K562 (cell line): ENCODE data around the gene SARS1. TPM values are rescaled to one million over a fixed set of nuclear protein-coding genes. Genes with fewer than 3 reads are reported as not detected.

Experiments used
- BDP1 ChIP-seq: IDR thresholded peaks from 3 replicates; pipeline ENCODE4 v1.6.1; 2011; ENCODE audit not compliant: insufficient read length, insufficient read depth
- HLTF ChIP-seq: fragments of 450-650 bp; IDR thresholded peaks from 2 replicates; pipeline ENCODE4 v1.6.1; 2016
- KDM4B ChIP-seq, 2 experiments: fragments of 450-650 bp in 1 of 2; sonication (generic) in 1 of 2; IDR thresholded peaks; 2 replicates each; pipeline ENCODE4 v1.6.1; 2016 to 2017; ENCODE audit warnings: borderline replicate concordance in 2 of 2, antibody characterized with exemption in 1 of 2, low read depth in 1 of 2, mild to moderate bottlenecking in 1 of 2
- MYNN ChIP-seq, 2 experiments: sonication (generic); formaldehyde crosslinking in 1 of 2; IDR thresholded peaks; 2 replicates each; pipeline versions ENCODE4 v1.5.0 to v1.6.1; 2016 to 2020; ENCODE audit warnings: antibody characterized with exemption in 1 of 2, missing genetic modification reagents in 1 of 2
- NFE2 ChIP-seq: IDR thresholded peaks from 2 replicates; pipeline ENCODE4 v1.6.1; 2014; ENCODE audit warnings: antibody characterized with exemption, low read depth
- RFX7 ChIP-seq: fragments of 250-450 bp; sonication (Bioruptor Pico); IDR thresholded peaks from 2 replicates; pipeline ENCODE4 v1.5.1; 2021; ENCODE audit warnings: mild to moderate bottlenecking
- SRSF3 ChIP-seq: fragments of 200-400 bp; formaldehyde crosslinking; IDR thresholded peaks from 2 replicates; pipeline ENCODE4 v1.6.1; 2016; ENCODE audit warnings: mild to moderate bottlenecking, low read length, moderate library complexity; ENCODE audit not compliant: insufficient read depth
- ZNF431 ChIP-seq: sonication (generic); formaldehyde crosslinking; IDR thresholded peaks from 2 replicates; pipeline ENCODE4 v1.8.0; 2022; ENCODE audit warnings: mild to moderate bottlenecking, missing genetic modification reagents
- ZNF57 ChIP-seq: fragments of 450-650 bp; formaldehyde crosslinking; IDR thresholded peaks from 2 replicates; pipeline ENCODE4 v1.4.0; 2020; ENCODE audit warnings: mild to moderate bottlenecking, moderate library complexity
- ZNF584 ChIP-seq: fragments of 200-800 bp; sonication (Bioruptor generic); IDR thresholded peaks from 2 replicates; pipeline ENCODE4 v1.6.1; 2016; ENCODE audit warnings: low read depth, mild to moderate bottlenecking, missing genetic modification characterization, missing compliant biosample characterization
- polyA plus RNA-seq, 8 experiments: library from polyadenylated mRNA; depleted of rRNA in 4 of 8; stranded (reverse) in 5 of 8; unstranded in 3 of 8; fragments of >200 nt; fragmentation: Nextera tagmentation in 2 of 8; fragmentation: Illumina TruSeq in 1 of 8; extraction: Ambion mirVana in 2 of 8; extraction: Trizol in 1 of 8; gene quantifications; 2 replicates each; pipeline versions ENCODE4 v1.2.1 to v1.2.3, GENCODE V29; 2011 to 2014; ENCODE audit warnings: inconsistent platforms in 1 of 8, missing spikeins in 1 of 8
- total RNA-seq, 7 experiments: library from RNA; depleted of rRNA in 6 of 7; stranded (reverse); fragments of >200 nt in 6 of 7; fragmentation: Illumina TruSeq in 2 of 7; extraction: Trizol in 2 of 7; gene quantifications; 2 replicates each; pipeline versions ENCODE4 v1.2.1 to v1.2.3, GENCODE V29; 2011 to 2021; ENCODE audit warnings: low replicate concordance in 1 of 7
- TF ChIP-seq, protein P1 (sequence below): sonication (generic); formaldehyde crosslinking; IDR thresholded peaks from 2 replicates; pipeline ENCODE4 v1.8.0; 2023; ENCODE audit warnings: missing genetic modification reagents, mild to moderate bottlenecking, borderline replicate concordance
- TF ChIP-seq, protein P2 (sequence below): sonication (generic); formaldehyde crosslinking; IDR thresholded peaks from 2 replicates; pipeline ENCODE4 v1.8.0; 2022; ENCODE audit warnings: mild to moderate bottlenecking, missing genetic modification reagents, borderline replicate concordance
- TF ChIP-seq, protein P3 (sequence below): conservative IDR thresholded peaks from 2 replicates; pipeline ENCODE4 v1.6.1; 2011; ENCODE audit warnings: low read depth, mild to moderate bottlenecking, low read length; ENCODE audit not compliant: control insufficient read depth
- TF ChIP-seq, protein P4 (sequence below): sonication (generic); formaldehyde crosslinking; IDR thresholded peaks from 2 replicates; pipeline ENCODE4 v1.8.0; 2022; ENCODE audit warnings: missing genetic modification reagents, mild to moderate bottlenecking, moderate library complexity, borderline replicate concordance
- TF ChIP-seq, protein P5 (sequence below), 2 experiments: fragments of 450-650 bp in 1 of 2; sonication (generic) in 1 of 2; formaldehyde crosslinking in 1 of 2; IDR thresholded peaks in 1 of 2; conservative IDR thresholded peaks in 1 of 2; 2 replicates each; pipeline versions ENCODE4 v1.6.1 to v1.8.1; 2016 to 2023; ENCODE audit warnings: mild to moderate bottlenecking in 2 of 2, moderate library complexity in 2 of 2, inconsistent platforms in 1 of 2, missing genetic modification reagents in 1 of 2

The SARS1 gene
- total and polyA plus RNA-seq, 9 of the 15 experiments (the other 6 are each of a cell fraction or from before 2014, with no cell fraction given): 221 to 623 (median 254) TPM

DNA sequence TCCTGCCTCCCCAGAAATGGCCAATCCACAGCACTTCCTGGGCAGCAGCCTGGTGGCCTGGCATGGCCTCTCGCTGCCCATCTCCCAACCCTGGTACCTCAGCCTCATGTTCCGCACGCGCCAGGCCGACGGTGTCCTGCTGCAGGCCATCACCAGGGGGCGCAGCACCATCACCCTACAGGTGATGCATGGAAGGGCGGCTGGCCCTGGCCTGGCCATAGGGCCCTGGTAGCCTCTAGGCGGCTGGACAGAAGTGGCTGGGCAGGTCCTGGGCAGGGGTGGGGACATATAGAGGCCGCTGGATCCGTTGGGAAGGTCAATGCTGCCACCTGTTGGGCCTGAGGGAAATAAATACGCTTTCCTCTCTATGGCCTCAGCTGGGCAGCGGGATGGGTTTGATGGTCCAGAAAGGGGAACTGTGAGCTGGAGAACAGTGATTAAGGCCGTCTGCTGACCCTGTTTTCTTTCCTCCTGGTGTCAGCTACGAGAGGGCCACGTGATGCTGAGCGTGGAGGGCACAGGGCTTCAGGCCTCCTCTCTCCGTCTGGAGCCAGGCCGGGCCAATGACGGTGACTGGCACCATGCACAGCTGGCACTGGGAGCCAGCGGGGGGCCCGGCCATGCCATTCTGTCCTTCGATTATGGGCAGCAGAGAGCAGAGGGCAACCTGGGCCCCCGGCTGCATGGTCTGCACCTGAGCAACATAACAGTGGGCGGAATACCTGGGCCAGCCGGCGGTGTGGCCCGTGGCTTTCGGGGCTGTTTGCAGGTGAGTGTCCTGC lies 50.1 kb downstream of the SARS1 start (continued):
- TF ChIP-seq, protein P1, sequence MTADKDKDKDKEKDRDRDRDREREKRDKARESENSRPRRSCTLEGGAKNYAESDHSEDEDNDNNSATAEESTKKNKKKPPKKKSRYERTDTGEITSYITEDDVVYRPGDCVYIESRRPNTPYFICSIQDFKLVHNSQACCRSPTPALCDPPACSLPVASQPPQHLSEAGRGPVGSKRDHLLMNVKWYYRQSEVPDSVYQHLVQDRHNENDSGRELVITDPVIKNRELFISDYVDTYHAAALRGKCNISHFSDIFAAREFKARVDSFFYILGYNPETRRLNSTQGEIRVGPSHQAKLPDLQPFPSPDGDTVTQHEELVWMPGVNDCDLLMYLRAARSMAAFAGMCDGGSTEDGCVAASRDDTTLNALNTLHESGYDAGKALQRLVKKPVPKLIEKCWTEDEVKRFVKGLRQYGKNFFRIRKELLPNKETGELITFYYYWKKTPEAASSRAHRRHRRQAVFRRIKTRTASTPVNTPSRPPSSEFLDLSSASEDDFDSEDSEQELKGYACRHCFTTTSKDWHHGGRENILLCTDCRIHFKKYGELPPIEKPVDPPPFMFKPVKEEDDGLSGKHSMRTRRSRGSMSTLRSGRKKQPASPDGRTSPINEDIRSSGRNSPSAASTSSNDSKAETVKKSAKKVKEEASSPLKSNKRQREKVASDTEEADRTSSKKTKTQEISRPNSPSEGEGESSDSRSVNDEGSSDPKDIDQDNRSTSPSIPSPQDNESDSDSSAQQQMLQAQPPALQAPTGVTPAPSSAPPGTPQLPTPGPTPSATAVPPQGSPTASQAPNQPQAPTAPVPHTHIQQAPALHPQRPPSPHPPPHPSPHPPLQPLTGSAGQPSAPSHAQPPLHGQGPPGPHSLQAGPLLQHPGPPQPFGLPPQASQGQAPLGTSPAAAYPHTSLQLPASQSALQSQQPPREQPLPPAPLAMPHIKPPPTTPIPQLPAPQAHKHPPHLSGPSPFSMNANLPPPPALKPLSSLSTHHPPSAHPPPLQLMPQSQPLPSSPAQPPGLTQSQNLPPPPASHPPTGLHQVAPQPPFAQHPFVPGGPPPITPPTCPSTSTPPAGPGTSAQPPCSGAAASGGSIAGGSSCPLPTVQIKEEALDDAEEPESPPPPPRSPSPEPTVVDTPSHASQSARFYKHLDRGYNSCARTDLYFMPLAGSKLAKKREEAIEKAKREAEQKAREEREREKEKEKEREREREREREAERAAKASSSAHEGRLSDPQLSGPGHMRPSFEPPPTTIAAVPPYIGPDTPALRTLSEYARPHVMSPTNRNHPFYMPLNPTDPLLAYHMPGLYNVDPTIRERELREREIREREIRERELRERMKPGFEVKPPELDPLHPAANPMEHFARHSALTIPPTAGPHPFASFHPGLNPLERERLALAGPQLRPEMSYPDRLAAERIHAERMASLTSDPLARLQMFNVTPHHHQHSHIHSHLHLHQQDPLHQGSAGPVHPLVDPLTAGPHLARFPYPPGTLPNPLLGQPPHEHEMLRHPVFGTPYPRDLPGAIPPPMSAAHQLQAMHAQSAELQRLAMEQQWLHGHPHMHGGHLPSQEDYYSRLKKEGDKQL (CRISPR knock-in tag): no peak
- TF ChIP-seq HLTF: peak; percentile 73
- TF ChIP-seq, protein P2, sequence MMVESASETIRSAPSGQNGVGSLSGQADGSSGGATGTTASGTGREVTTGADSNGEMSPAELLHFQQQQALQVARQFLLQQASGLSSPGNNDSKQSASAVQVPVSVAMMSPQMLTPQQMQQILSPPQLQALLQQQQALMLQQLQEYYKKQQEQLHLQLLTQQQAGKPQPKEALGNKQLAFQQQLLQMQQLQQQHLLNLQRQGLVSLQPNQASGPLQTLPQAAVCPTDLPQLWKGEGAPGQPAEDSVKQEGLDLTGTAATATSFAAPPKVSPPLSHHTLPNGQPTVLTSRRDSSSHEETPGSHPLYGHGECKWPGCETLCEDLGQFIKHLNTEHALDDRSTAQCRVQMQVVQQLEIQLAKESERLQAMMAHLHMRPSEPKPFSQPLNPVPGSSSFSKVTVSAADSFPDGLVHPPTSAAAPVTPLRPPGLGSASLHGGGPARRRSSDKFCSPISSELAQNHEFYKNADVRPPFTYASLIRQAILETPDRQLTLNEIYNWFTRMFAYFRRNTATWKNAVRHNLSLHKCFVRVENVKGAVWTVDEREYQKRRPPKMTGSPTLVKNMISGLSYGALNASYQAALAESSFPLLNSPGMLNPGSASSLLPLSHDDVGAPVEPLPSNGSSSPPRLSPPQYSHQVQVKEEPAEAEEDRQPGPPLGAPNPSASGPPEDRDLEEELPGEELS (CRISPR knock-in tag): peak; percentile 98; the same call in 1 of the 2 replicates
- TF ChIP-seq, protein P3, sequence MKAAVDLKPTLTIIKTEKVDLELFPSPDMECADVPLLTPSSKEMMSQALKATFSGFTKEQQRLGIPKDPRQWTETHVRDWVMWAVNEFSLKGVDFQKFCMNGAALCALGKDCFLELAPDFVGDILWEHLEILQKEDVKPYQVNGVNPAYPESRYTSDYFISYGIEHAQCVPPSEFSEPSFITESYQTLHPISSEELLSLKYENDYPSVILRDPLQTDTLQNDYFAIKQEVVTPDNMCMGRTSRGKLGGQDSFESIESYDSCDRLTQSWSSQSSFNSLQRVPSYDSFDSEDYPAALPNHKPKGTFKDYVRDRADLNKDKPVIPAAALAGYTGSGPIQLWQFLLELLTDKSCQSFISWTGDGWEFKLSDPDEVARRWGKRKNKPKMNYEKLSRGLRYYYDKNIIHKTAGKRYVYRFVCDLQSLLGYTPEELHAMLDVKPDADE: peak; percentile 18; the same call in 1 of the 2 replicates
- TF ChIP-seq NFE2: no peak
- no peak for TF ChIP-seq ZNF57 (CRISPR knock-in tag)
- TF ChIP-seq, protein P4, sequence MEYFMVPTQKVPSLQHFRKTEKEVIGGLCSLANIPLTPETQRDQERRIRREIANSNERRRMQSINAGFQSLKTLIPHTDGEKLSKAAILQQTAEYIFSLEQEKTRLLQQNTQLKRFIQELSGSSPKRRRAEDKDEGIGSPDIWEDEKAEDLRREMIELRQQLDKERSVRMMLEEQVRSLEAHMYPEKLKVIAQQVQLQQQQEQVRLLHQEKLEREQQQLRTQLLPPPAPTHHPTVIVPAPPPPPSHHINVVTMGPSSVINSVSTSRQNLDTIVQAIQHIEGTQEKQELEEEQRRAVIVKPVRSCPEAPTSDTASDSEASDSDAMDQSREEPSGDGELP (CRISPR knock-in tag): peak; percentile 97
- peak; percentile 90 for TF ChIP-seq MYNN (IDR thresholded peaks at IDR 0.05)
- no peak for TF ChIP-seq MYNN (CRISPR knock-in tag; IDR thresholded peaks at IDR 0.05)
- TF ChIP-seq KDM4B (IDR thresholded peaks at IDR 0.05; ENCODE audit: borderline replicate concordance in 2 of 2, low read depth in 1 of 2): peak in 1 of 2 experiments; percentile 24; a peak in 1 of 4 replicates
- no peak for TF ChIP-seq SRSF3
- TF ChIP-seq BDP1: no peak
- TF ChIP-seq ZNF431 (CRISPR knock-in tag): peak; percentile 72
- TF ChIP-seq ZNF584 (CRISPR knock-in tag): no peak
- TF ChIP-seq, protein P5, sequence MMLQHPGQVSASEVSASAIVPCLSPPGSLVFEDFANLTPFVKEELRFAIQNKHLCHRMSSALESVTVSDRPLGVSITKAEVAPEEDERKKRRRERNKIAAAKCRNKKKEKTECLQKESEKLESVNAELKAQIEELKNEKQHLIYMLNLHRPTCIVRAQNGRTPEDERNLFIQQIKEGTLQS (IDR thresholded peaks at IDR 0.05): peak; percentile 65; the same call in 1 of the 2 replicates
- TF ChIP-seq, protein P5 (CRISPR knock-in tag; conservative IDR thresholded peaks at IDR 0.05): peak; percentile 69
- no peak for TF ChIP-seq RFX7 (CRISPR knock-in tag)
